Hepatocyte (in vitro differentiated cells): ENCODE results near the gene ICAM2. TPM values are rescaled to one million over a fixed set of nuclear protein-coding genes. Genes with fewer than 3 reads are reported as not detected.

Source experiments
- DNase-seq: peaks from one replicate; pipeline ENCODE4 v3.0.0-alpha.2; 2016; ENCODE audit warnings: low spot score
- H2AFZ ChIP-seq: fragments of 200-600 bp; sonication (generic); 2 replicates; pipeline ENCODE4 v1.6.0; 2016; ENCODE audit warnings: antibody characterized with exemption, mild to moderate bottlenecking
- H3K27ac ChIP-seq: fragments of 200-600 bp; sonication (generic); 2 replicates; pipeline ENCODE4 v1.5.1; 2016; ENCODE audit warnings: mild to moderate bottlenecking
- H3K27me3 ChIP-seq: fragments of 200-600 bp; sonication (generic); 2 replicates; pipeline ENCODE4 v1.6.1; 2016
- H3K36me3 ChIP-seq: fragments of 200-600 bp; sonication (generic); replicated peaks from 2 replicates; pipeline ENCODE4 v1.5.1; 2016; ENCODE audit warnings: low read depth; ENCODE audit not compliant: insufficient read depth
- H3K4me1 ChIP-seq: fragments of 200-600 bp; sonication (generic); 2 replicates; pipeline ENCODE4 v1.5.1; 2016; ENCODE audit warnings: mild to moderate bottlenecking, moderate library complexity; ENCODE audit not compliant: insufficient read depth
- H3K4me2 ChIP-seq: fragments of 200-600 bp; sonication (generic); 2 replicates; pipeline ENCODE4 v1.6.0; 2016
- H3K4me3 ChIP-seq: fragments of 200-600 bp; sonication (generic); 2 replicates; pipeline ENCODE4 v1.5.1; 2016; ENCODE audit warnings: mild to moderate bottlenecking
- H3K79me2 ChIP-seq: fragments of 200-600 bp; sonication (generic); 2 replicates; pipeline ENCODE4 v1.6.0; 2017; ENCODE audit warnings: mild to moderate bottlenecking
- H3K9me2 ChIP-seq: fragments of 200-600 bp; sonication (generic); replicated peaks from 2 replicates; pipeline ENCODE4 v1.6.0; 2017; ENCODE audit warnings: mild to moderate bottlenecking; ENCODE audit not compliant: insufficient read depth
- H3K9me3 ChIP-seq: fragments of 200-600 bp; sonication (generic); 2 replicates; pipeline ENCODE4 v1.5.1; 2016; ENCODE audit warnings: low read depth, mild to moderate bottlenecking
- H4K20me1 ChIP-seq: fragments of 200-600 bp; sonication (generic); 2 replicates; pipeline ENCODE4 v1.6.0; 2016; ENCODE audit warnings: mild to moderate bottlenecking; ENCODE audit not compliant: insufficient read depth, poor library complexity, severe bottlenecking
- EZH2 ChIP-seq: fragments of 200-600 bp; sonication (generic); IDR thresholded peaks from 2 replicates; pipeline ENCODE4 v1.6.1; 2016; ENCODE audit warnings: antibody characterized with exemption, mild to moderate bottlenecking, borderline replicate concordance
- EZH2phosphoT487 ChIP-seq: fragments of 200-600 bp; sonication (generic); IDR thresholded peaks from one replicate; pipeline ENCODE4 v1.6.1; 2018; ENCODE audit warnings: antibody characterized with exemption, mild to moderate bottlenecking, low read depth, moderate library complexity; ENCODE audit not compliant: unreplicated experiment, severe bottlenecking
- WGBS: methylation state at CpG from one replicate; pipeline ENCODE4 v1.1.6; 2016; ENCODE audit warnings: low lambda C conversion rate; ENCODE audit errors: missing lambda C conversion rate; 5-methylcytosine and 5-hydroxymethylcytosine counted together
- polyA plus RNA-seq: library from polyadenylated mRNA; unstranded; fragments of >200 nt; fragmentation: Nextera tagmentation; extraction: Ambion mirVana; gene quantifications from 2 replicates; pipeline ENCODE4 v1.2.1, GENCODE V29; 2016
- total RNA-seq: library from RNA; depleted of rRNA; stranded (reverse); fragments of >200 nt; gene quantifications from 2 replicates; pipeline ENCODE4 v1.2.3, GENCODE V29; 2014
- TF ChIP-seq, protein P1 (sequence below): fragments of 200-600 bp; sonication (generic); IDR thresholded peaks from 2 replicates; pipeline ENCODE4 v1.5.1; 2016; ENCODE audit warnings: antibody characterized with exemption, mild to moderate bottlenecking; ENCODE audit not compliant: poor library complexity

The ICAM2 gene
- total and polyA plus RNA-seq, 2 experiments from 2014 or later = 3.4 to 6.0 TPM

GRCh38 chr17:63987221-63988126, 33.0 kb downstream of the ICAM2 start:
- TF ChIP-seq EZH2 = no peak
- TF ChIP-seq EZH2phosphoT487 = no peak
- TF ChIP-seq, protein P1, sequence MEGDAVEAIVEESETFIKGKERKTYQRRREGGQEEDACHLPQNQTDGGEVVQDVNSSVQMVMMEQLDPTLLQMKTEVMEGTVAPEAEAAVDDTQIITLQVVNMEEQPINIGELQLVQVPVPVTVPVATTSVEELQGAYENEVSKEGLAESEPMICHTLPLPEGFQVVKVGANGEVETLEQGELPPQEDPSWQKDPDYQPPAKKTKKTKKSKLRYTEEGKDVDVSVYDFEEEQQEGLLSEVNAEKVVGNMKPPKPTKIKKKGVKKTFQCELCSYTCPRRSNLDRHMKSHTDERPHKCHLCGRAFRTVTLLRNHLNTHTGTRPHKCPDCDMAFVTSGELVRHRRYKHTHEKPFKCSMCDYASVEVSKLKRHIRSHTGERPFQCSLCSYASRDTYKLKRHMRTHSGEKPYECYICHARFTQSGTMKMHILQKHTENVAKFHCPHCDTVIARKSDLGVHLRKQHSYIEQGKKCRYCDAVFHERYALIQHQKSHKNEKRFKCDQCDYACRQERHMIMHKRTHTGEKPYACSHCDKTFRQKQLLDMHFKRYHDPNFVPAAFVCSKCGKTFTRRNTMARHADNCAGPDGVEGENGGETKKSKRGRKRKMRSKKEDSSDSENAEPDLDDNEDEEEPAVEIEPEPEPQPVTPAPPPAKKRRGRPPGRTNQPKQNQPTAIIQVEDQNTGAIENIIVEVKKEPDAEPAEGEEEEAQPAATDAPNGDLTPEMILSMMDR = no peak
- H3K79me2 ChIP-seq = no peaks in the 10 kb centered on the region

DNA sequence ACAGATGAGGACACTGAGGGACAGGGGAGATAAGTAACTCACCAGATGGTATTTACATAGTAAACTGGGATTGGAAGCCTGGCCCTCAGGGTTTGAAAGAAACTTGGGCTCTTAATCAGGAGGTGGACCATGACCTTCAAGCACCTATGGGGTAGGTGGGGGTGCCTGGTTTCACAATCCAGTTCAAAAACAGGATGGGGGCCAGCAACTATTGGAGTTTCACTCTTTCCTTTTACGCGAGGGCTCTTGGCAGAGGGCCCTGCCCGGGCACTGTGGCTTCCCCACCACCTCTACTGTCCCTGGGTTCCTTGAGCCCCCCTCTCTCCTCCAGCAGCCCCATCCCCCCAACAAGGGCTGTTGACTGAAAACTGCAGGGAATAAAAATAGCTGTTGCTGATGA, 33.6 kb downstream of the ICAM2 start:
- Histone ChIP-seq H3K36me3 (no peaks in the 10 kb centered on the region), H3K4me3 (no peak overlapping the region), H3K27me3 (peaks cover 3% of the 10 kb centered on the region), H3K9me3 (no peaks in the 10 kb centered on the region), H3K9me2 (no peaks in the 10 kb centered on the region), H3K79me2 (no peaks in the 10 kb centered on the region), H3K4me1 (peaks cover 16% of the 10 kb centered on the region), H3K27ac (no peak overlapping the region), H2AFZ (no peak overlapping the region), H3K4me2 (no peak overlapping the region), H4K20me1 (no peaks in the 10 kb centered on the region)
- DNase-seq = no peak
- WGBS = no CpG with 5 or more reads among the region's 3 CpGs
- TF ChIP-seq EZH2phosphoT487 = no peak

More at GRCh38 chr17:63987221-63988126, 33.0 kb downstream of the ICAM2 start:
- H3K9me2 ChIP-seq = no peaks in the 10 kb centered on the region
- 83% methylated on average over 18 of the region's 18 CpGs for WGBS
- no peak for DNase-seq
- no peaks in the 10 kb centered on the region for H3K36me3 ChIP-seq
- H4K20me1 ChIP-seq = no peaks in the 10 kb centered on the region
- H3K27ac ChIP-seq = no peak overlapping the region
- H3K4me3 ChIP-seq = no peak overlapping the region
- no peak overlapping the region for H3K4me2 ChIP-seq
- H2AFZ ChIP-seq = no peak overlapping the region
- peaks cover 9% of the 10 kb centered on the region for H3K27me3 ChIP-seq
- peaks cover 16% of the 10 kb centered on the region for H3K4me1 ChIP-seq
- no peaks in the 10 kb centered on the region for H3K9me3 ChIP-seq

DNA sequence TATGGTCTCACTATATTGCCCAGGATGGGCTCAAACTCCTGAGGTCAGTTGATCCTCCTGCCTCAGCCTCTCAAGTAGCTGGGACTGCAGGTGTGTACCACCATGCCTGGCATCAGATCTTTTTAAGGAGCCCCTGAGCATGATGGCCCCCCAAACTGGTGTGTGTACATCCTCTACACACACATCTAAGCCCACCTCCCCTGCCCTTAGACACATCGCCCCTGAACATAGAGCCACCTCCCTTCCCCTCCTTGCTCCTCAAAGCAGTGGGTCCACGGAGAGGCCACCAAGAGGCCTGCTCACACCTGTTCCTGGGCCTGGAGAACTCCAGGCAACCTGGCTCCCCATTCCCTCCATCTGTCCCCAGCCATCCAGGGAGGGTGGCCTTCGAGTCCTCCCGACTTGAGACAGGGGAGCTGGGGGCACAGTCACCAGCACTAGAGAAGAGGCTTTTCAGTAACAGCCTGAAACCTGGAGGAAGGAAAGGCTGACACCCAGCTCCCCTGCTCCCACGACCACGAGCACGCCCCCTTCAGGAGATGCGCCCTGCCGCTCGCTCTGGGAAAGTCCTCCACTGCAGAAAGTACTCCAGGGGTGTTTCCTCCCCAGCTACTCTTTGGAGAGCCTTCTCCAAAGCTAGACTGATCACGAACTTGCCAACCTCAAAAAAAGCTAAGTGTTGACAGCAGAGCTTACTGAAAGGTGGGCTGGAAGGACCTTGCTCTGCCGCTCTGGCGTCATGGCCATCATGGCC, 34.9 kb downstream of the ICAM2 start:
- Histone ChIP-seq H3K4me2 (no peak overlapping the region), H4K20me1 (no peaks in the 10 kb centered on the region), H3K27ac (no peak overlapping the region), H2AFZ (no peak overlapping the region), H3K27me3 (no peaks in the 10 kb centered on the region), H3K79me2 (no peaks in the 10 kb centered on the region), H3K36me3 (no peaks in the 10 kb centered on the region), H3K9me2 (no peaks in the 10 kb centered on the region), H3K4me3 (no peak overlapping the region), H3K9me3 (no peaks in the 10 kb centered on the region), H3K4me1 (peaks cover 16% of the 10 kb centered on the region)
- no peak for TF ChIP-seq EZH2
- TF ChIP-seq EZH2phosphoT487 = no peak
- TF ChIP-seq, protein P1 = no peak
- DNase-seq = no peak
- 92% methylated on average over 13 of the region's 13 CpGs for WGBS
